Epithelial cell of esophagus (primary cell): ENCODE data around the gene PTPRA.
"Not testable (repeated sequence)": the region's sequence is repeated elsewhere in the genome, so short reads cannot be mapped to it uniquely, and the experiment has no call there.

Experiments used
- DNase-seq: peaks from one replicate; pipeline ENCODE4 v3.0.0; 2010; ENCODE audit warnings: low read depth
- H3K4me3 ChIP-seq: 2 replicates; pipeline ENCODE4 v1.5.1; 2011; ENCODE audit warnings: mild to moderate bottlenecking, low read length, control low read depth
- TF ChIP-seq, protein P1 (sequence below): IDR thresholded peaks from 2 replicates; pipeline ENCODE4 v1.5.1; 2011; ENCODE audit warnings: low read depth, mild to moderate bottlenecking, low read length, control low read depth, inconsistent platforms; ENCODE audit not compliant: insufficient read depth; ENCODE audit errors: missing control alignments

The PTPRA gene

DNA sequence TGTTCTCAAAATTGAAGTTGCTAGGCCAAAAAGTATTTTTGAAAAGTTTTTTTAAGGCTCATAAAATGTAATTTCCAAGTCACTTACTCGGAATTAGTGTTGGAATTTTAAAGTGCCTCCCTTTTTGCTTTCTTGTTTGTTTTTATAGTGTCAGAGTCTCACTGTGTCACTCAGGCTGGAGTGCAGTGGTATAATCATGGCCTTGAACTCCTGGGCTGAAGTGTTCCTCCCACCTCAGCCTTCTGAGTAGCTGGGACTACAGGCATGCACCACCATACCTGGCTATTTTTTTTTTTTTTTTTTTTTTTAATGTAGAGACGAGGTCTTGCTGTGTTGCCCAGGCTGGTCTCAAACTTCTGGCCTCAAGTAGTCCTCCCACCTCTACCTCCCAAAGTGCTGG, 130.1 kb downstream of the PTPRA start:
- TF ChIP-seq, protein P1, sequence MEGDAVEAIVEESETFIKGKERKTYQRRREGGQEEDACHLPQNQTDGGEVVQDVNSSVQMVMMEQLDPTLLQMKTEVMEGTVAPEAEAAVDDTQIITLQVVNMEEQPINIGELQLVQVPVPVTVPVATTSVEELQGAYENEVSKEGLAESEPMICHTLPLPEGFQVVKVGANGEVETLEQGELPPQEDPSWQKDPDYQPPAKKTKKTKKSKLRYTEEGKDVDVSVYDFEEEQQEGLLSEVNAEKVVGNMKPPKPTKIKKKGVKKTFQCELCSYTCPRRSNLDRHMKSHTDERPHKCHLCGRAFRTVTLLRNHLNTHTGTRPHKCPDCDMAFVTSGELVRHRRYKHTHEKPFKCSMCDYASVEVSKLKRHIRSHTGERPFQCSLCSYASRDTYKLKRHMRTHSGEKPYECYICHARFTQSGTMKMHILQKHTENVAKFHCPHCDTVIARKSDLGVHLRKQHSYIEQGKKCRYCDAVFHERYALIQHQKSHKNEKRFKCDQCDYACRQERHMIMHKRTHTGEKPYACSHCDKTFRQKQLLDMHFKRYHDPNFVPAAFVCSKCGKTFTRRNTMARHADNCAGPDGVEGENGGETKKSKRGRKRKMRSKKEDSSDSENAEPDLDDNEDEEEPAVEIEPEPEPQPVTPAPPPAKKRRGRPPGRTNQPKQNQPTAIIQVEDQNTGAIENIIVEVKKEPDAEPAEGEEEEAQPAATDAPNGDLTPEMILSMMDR = no peak
- H3K4me3 ChIP-seq = no peak overlapping the region
- DNase-seq = no peak

DNA sequence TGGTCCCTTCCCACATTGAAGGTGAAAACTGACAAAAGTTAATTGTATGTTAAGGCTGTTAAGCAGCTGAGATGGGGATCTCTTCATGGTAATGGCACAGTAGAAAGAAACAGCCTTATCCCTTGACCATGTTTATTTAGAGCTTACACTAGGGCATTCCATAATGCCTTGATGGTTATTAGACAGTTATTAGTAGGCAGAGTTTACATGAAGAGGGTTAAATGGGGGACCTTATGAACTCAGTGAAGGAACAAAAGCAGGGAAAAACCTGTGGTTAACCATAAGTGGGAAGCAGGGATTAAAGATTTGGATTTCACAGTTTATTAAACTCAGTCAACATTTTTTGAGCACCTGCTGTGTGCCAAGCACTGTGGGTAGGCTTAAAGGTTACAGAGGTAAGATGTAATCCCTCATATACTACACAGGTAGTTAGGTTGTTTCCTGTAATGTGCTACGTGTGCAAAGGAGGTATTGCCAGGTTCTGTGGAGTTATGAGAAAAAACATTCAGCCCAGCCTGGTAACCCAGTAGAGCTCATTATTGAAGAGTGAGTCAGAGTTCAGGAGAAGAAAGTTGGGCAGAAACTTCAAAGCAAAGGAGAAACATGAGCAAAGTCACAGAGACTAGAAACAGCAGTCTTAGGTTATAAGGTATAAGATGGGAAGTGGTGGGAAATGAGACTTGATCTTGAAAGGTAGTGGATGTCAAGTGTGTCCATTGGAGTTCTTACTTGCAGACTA, 137.9 kb downstream of the PTPRA start:
- peak; percentile 28 for DNase-seq
- TF ChIP-seq, protein P1 = no peak
- no peak overlapping the region for H3K4me3 ChIP-seq

DNA sequence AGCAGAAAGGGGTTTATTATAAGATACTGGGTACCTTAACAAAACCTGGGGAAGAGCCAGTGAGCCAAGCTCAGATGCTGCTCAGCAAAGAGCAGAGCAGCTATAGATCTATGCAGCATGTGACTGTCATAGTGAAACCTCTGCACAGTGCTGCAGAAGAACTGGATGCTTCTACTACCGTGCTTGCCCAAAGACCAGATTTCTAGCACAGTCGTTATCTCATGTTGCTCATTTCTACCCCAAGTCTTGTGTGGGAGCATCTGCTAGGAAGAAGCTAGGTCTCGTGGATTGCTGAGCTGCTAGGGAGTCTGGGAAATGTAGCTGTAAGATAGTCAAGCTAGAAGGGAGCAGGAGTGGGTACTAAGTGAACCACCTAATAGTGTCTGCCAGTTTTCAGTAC, 138.5 kb downstream of the PTPRA start:
- DNase-seq = no peak
- no peak overlapping the region for H3K4me3 ChIP-seq
- TF ChIP-seq, protein P1 = no peak

DNA sequence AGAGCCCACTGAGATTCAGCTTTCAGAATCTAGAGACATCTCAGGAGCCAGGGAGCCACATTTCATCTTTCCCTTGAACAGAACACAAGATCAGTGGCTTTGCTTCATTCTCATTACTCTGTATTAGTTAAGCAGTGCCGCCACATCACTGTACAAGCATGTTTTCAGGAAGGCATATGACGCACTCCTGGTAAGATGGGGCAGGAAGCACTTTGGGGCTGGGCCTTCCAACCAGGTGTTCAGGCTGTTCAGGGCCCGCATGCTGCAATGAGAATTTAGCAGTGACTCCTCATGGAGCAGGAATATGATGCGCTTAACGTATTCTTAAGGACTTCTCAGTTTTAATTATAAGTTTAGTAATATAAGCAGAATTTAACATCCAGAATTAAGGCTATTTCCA, 140.5 kb downstream of the PTPRA start:
- DNase-seq = peak; percentile 51
- H3K4me3 ChIP-seq = no peak overlapping the region
- TF ChIP-seq, protein P1 = no peak

DNA sequence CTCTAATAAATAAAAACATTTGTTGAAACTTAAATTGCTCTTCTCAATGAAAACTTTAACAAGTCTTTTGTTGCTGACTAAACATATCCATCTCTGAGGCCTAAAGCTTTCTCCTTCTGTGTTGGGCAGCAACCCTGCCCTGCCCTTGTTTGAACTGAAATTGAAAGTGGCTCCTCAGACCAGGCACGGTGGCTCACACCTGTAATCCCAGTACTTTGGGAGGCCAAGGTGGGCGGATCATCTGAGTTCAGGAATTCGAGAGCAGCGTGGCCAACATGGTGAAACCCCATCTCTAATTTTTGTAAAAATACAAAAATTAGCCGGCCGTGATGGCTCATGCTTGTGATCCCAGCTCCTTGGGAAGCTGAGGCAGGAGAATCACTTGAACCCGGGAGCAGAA, 140.9 kb downstream of the PTPRA start:
- TF ChIP-seq, protein P1 = no peak
- no peak for DNase-seq
- no peak overlapping the region for H3K4me3 ChIP-seq

DNA sequence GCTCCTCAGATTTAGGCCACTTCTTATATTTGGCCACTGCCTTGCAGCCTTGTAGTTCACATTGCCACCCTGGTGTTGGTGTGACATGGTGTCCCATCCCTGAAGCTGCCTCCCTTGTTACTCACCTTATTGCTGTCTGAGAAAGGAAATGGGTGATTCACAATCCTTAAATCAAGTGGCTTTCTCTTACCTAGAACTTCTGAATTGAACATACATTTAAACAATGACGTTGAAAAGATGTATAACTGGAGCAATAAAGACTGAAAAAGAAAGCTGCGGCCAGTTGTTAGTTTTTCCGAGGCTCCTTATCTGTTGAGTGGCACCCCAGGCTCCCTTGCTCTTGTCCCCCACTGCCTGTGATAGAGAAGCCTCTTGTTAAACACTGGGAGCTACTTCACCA, 141.4 kb downstream of the PTPRA start:
- no peak overlapping the region for H3K4me3 ChIP-seq
- peak; percentile 46 for DNase-seq
- TF ChIP-seq, protein P1 = no peak

DNA sequence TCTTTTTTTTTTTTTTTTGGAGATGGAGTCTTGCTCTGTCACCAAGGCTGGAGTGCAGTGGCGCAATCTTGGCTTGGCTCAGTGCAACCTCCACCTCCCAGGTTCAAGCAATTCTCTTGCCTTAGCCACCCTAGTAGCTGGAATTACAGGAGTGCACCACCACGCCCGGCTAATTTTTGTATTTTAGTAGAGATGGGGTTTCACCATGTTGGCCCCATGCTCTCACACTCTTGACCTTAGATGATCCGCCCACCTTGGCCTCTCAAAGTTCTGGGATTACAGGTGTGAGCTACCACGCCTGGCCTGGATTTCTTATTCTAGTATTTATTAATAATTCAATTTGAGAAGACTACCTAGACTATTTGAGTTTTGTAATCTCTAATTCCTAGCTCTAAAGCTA, 142.0 kb downstream of the PTPRA start:
- not testable (repeated sequence) for H3K4me3 ChIP-seq, DNase-seq

DNA sequence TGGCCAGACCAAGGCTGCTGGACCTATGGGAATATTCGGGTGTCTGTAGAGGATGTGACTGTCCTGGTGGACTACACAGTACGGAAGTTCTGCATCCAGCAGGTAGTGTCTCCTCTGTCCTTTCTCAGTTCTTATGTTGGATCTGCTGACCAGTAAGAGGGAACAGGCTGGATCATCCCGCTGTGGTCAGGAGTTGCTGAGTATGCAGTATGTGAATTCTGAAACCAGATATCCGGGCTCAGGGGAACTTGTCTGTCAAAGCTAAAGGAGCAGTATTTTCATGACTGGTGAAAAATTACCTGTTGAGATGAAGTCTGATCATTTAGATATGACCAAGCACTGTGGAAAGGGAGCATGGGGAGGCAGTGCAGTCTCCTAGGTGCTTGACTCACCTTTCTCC, 148.0 kb downstream of the PTPRA start:
- TF ChIP-seq, protein P1 = no peak
- H3K4me3 ChIP-seq = no peak overlapping the region
- no peak for DNase-seq
